A549 (cell line): ENCODE results near the gene MORN1.

ENCODE experiments used
- BCL3 ChIP-seq: fragments of >200 bp; sonication (Bioruptor Twin); formaldehyde crosslinking; IDR thresholded peaks from 3 replicates; pipeline ENCODE4 v1.6.1; 2016
- CEBPB ChIP-seq, 2 experiments: fragments of >200 bp in 1 of 2; sonication (Bioruptor Twin) in 1 of 2; formaldehyde crosslinking in 1 of 2; IDR thresholded peaks; 2 replicates each; pipeline ENCODE4 v1.6.1; 2012 to 2016
- EP300 ChIP-seq, 2 experiments: fragments of >200 bp; sonication (Bioruptor Twin); formaldehyde crosslinking; IDR thresholded peaks; 2 replicates in 1 of 2; 3 replicates in 1 of 2; pipeline ENCODE4 v1.6.1; 2016 to 2017
- FOSL2 ChIP-seq, 2 experiments: fragments of 450-650 bp in 1 of 2; fragments of >200 bp in 1 of 2; sonication (Bioruptor Twin) in 1 of 2; formaldehyde crosslinking; IDR thresholded peaks; 2 replicates each; pipeline versions ENCODE4 v1.5.0 to v1.6.1; 2016 to 2020; ENCODE audit warnings: mild to moderate bottlenecking in 1 of 2, moderate library complexity in 1 of 2
- PHF8 ChIP-seq: fragments of 200-600 bp; sonication (generic); IDR thresholded peaks from 2 replicates; pipeline ENCODE4 v1.6.1; 2016; ENCODE audit warnings: low read depth, mild to moderate bottlenecking, antibody characterized with exemption, moderate library complexity, borderline replicate concordance
- POLR2A ChIP-seq: IDR thresholded peaks from 2 replicates; pipeline ENCODE4 v1.6.1; 2012; ENCODE audit warnings: mild to moderate bottlenecking, low read length
- POLR2AphosphoS2 ChIP-seq: conservative IDR thresholded peaks from 2 replicates; pipeline ENCODE4 v1.6.1; 2012; ENCODE audit warnings: low read length, improper control_type of control experiment, inconsistent platforms
- ZSCAN20 ChIP-seq: fragments of 250-450 bp; sonication (Bioruptor Pico); IDR thresholded peaks from 2 replicates; pipeline ENCODE4 v1.8.0; 2022; ENCODE audit warnings: mild to moderate bottlenecking, moderate library complexity
- TF ChIP-seq, protein P1 (sequence below): fragments of >200 bp; sonication (Bioruptor Twin); formaldehyde crosslinking; IDR thresholded peaks from 3 replicates; pipeline ENCODE4 v1.5.1; 2016

- no peak for TF ChIP-seq EP300 (IDR thresholded peaks at IDR 0.05)
- TF ChIP-seq BCL3, result no peak
- TF ChIP-seq ZSCAN20 (CRISPR knock-in tag), result no peak
- TF ChIP-seq POLR2A, result no peak
- TF ChIP-seq PHF8, result no peak
- TF ChIP-seq, protein P1, sequence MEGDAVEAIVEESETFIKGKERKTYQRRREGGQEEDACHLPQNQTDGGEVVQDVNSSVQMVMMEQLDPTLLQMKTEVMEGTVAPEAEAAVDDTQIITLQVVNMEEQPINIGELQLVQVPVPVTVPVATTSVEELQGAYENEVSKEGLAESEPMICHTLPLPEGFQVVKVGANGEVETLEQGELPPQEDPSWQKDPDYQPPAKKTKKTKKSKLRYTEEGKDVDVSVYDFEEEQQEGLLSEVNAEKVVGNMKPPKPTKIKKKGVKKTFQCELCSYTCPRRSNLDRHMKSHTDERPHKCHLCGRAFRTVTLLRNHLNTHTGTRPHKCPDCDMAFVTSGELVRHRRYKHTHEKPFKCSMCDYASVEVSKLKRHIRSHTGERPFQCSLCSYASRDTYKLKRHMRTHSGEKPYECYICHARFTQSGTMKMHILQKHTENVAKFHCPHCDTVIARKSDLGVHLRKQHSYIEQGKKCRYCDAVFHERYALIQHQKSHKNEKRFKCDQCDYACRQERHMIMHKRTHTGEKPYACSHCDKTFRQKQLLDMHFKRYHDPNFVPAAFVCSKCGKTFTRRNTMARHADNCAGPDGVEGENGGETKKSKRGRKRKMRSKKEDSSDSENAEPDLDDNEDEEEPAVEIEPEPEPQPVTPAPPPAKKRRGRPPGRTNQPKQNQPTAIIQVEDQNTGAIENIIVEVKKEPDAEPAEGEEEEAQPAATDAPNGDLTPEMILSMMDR, result no peak
- no peak for TF ChIP-seq POLR2AphosphoS2
- TF ChIP-seq CEBPB (IDR thresholded peaks at IDR 0.05), result no peak
- TF ChIP-seq FOSL2 (IDR thresholded peaks at IDR 0.05), result no peak
- TF ChIP-seq FOSL2 (CRISPR knock-in tag; IDR thresholded peaks at IDR 0.05), result no peak
These were observed 112.7 kb downstream of the MORN1 start for GRCh38 chr1:2278591-2279209.
